ENCODE data around the gene PTPN20.

PTPN20 gene

DNA sequence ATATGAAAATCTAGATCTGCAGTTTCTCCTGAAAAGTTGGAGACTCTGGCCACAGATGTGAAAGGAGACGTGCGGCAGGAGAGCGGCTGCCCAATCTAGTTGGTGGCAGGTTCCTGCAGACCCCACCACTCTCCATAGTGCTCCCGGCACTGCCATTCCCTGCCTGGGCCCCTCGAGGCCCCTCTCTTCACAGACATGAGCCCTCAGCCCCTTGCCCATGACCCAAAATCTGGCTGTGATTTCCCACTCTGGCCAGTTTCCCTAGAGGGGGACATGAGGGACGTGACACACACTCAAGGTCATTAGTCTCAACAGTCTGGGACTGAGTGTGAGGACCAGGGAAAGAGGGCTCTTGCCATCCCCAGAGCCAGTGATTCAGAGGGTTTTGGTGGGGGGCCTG lies 138.7 kb downstream of the PTPN20 start:
- Histone ChIP-seq H3K27me3 (replicated peaks in 2 of 5; ENCODE audit: control insufficient read depth in 4 of 5, insufficient read depth in 5 of 5, low read length in 4 of 5) (no peaks in the 10 kb centered on the region), H3K27ac (ENCODE audit: insufficient read depth in 1 of 2, low read depth in 1 of 2, low read length in 2 of 2, poor library complexity in 1 of 2, severe bottlenecking in 2 of 2) (no peak overlapping the region), H3K4me1 (ENCODE audit: control extremely low read depth in 1 of 4, control insufficient read depth in 4 of 4, insufficient read depth in 4 of 4, low read length in 3 of 4) (peaks cover 0 to 12% (median 9%) of the 10 kb centered on the region in 4 experiments), H3K36me3 (ENCODE audit: control insufficient read depth in 4 of 4, insufficient read depth in 4 of 4, low read length in 3 of 4) (no peaks in the 10 kb centered on the region), H3K4me3 (ENCODE audit: control insufficient read depth in 1 of 7, extremely low read depth in 1 of 7, insufficient read depth in 4 of 7, low read depth in 2 of 7, low read length in 6 of 7) (no peak overlapping the region), H3K9me3 (ENCODE audit: control extremely low read depth in 1 of 5, control insufficient read depth in 4 of 5, insufficient read depth in 2 of 5, low read depth in 1 of 5, low read length in 4 of 5) (no peaks in the 10 kb centered on the region)
- CTCF ChIA-PET: interaction anchor here (1.1 to 6.6 kb wide), 5 partner anchors 25 to 263 kb away, joined by 3 to 183 read pairs (median 12); no protein-coding TSS in a partner anchor
- 96% methylated on average over 5 of the region's 6 CpGs for WGBS (ENCODE audit: insufficient coverage)
- DNase-seq: no peak
- POLR2A ChIA-PET: no interaction called here

GRCh38 chr10:47050618-47051455 lies 139.6 kb downstream of the PTPN20 start:
- H3K27me3 ChIP-seq (replicated peaks in 2 of 5; ENCODE audit: control insufficient read depth in 4 of 5, insufficient read depth in 5 of 5, low read length in 4 of 5): no peaks in the 10 kb centered on the region
- POLR2A ChIA-PET: no interaction called here
- no peak overlapping the region for H3K4me3 ChIP-seq (ENCODE audit: control insufficient read depth in 1 of 7, extremely low read depth in 1 of 7, insufficient read depth in 4 of 7, low read depth in 2 of 7, low read length in 6 of 7)
- peaks cover 0 to 12% (median 10%) of the 10 kb centered on the region in 4 experiments for H3K4me1 ChIP-seq (ENCODE audit: control extremely low read depth in 1 of 4, control insufficient read depth in 4 of 4, insufficient read depth in 4 of 4, low read length in 3 of 4)
- no peak overlapping the region for H3K27ac ChIP-seq (ENCODE audit: insufficient read depth in 1 of 2, low read depth in 1 of 2, low read length in 2 of 2, poor library complexity in 1 of 2, severe bottlenecking in 2 of 2)
- CTCF ChIA-PET: interaction anchor here (1.7 to 3.9 kb wide), 2 partner anchors 26 to 262 kb away, joined by 6 to 12 read pairs; no protein-coding TSS in a partner anchor
- no peaks in the 10 kb centered on the region for H3K36me3 ChIP-seq (ENCODE audit: control insufficient read depth in 4 of 4, insufficient read depth in 4 of 4, low read length in 3 of 4)
- no peaks in the 10 kb centered on the region for H3K9me3 ChIP-seq (ENCODE audit: control extremely low read depth in 1 of 5, control insufficient read depth in 4 of 5, insufficient read depth in 2 of 5, low read depth in 1 of 5, low read length in 4 of 5)
- 97% methylated on average over 11 of the region's 16 CpGs for WGBS (ENCODE audit: insufficient coverage)
- no peak for DNase-seq

GRCh38 chr10:47051741-47052238 lies 140.6 kb downstream of the PTPN20 start:
- Histone ChIP-seq H3K9me3 (ENCODE audit: control extremely low read depth in 1 of 5, control insufficient read depth in 4 of 5, insufficient read depth in 2 of 5, low read depth in 1 of 5, low read length in 4 of 5) (no peaks in the 10 kb centered on the region), H3K4me1 (ENCODE audit: control extremely low read depth in 1 of 4, control insufficient read depth in 4 of 4, insufficient read depth in 4 of 4, low read length in 3 of 4) (peaks cover 0 to 13% (median 11%) of the 10 kb centered on the region in 4 experiments), H3K27me3 (replicated peaks in 2 of 5; ENCODE audit: control insufficient read depth in 4 of 5, insufficient read depth in 5 of 5, low read length in 4 of 5) (no peaks in the 10 kb centered on the region), H3K4me3 (ENCODE audit: control insufficient read depth in 1 of 7, extremely low read depth in 1 of 7, insufficient read depth in 4 of 7, low read depth in 2 of 7, low read length in 6 of 7) (no peak overlapping the region), H3K36me3 (ENCODE audit: control insufficient read depth in 4 of 4, insufficient read depth in 4 of 4, low read length in 3 of 4) (no peaks in the 10 kb centered on the region), H3K27ac (ENCODE audit: insufficient read depth in 1 of 2, low read depth in 1 of 2, low read length in 2 of 2, poor library complexity in 1 of 2, severe bottlenecking in 2 of 2) (no peak overlapping the region)
- ChIA-PET POLR2A (no interaction called here), CTCF (interaction anchor here (1.7 to 3.9 kb wide), 2 partner anchors 27 to 261 kb away, joined by 6 to 12 read pairs; no protein-coding TSS in a partner anchor)
- DNase-seq: no peak
- 100% methylated on average over 5 of the region's 5 CpGs for WGBS (ENCODE audit: insufficient coverage)
